ENCODE measurements around the gene CRIP3.
"Not testable (repeated sequence)": the region's sequence is repeated elsewhere in the genome, so short reads cannot be mapped to it uniquely, and the experiment has no call there.

CRIP3 gene

DNA sequence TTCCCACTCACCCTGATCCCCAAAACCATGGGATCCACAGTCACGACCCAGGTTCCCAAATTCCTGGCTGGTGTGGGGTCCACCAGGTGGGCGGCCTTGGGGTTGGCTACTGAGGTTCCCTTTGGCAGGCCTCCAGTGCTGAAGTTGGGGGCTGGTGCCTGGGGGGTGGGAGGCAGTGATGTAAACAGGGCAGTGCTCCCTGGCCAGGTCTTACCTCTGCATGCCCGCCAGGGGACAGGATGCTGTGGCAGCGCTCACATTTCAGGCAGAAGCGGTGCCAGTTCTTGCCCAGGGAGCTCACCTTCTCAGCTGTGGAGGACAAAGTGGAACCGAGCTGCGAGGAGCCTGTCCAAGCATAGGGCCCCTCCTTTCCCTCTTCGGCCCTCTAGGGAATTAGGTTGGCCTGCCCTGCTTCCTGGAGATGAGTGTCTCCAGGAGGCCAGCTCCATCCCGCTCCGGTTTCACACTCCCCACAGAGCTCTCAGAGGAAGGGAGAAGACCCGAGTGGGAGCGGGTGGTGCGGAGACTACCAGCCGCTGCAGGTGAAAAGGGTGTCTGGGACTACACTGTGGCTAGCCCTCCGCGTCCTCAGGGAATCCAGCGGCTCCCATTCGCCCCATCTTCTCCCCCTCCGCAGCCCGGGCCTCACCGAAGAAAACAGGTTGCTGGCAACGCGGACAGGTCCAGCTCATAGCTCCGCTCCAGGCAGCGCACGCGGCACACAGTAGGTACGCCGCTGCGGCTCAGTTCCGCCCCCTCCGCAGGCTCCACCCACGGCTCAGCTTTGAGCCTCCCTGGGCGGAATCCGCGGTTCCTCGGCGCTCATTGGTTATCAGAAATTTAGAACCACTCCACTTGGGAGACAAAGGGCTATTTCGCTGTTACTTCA is at the start of gene CRIP3:
Gene CRIP3, minus strand, starts transcription at position 726 of the 889 bp plus-strand sequence. Its CDS starts 34 bp downstream, at position 692.
- peak; percentile 12 for DNase-seq (ENCODE audit: low read depth)

DNA sequence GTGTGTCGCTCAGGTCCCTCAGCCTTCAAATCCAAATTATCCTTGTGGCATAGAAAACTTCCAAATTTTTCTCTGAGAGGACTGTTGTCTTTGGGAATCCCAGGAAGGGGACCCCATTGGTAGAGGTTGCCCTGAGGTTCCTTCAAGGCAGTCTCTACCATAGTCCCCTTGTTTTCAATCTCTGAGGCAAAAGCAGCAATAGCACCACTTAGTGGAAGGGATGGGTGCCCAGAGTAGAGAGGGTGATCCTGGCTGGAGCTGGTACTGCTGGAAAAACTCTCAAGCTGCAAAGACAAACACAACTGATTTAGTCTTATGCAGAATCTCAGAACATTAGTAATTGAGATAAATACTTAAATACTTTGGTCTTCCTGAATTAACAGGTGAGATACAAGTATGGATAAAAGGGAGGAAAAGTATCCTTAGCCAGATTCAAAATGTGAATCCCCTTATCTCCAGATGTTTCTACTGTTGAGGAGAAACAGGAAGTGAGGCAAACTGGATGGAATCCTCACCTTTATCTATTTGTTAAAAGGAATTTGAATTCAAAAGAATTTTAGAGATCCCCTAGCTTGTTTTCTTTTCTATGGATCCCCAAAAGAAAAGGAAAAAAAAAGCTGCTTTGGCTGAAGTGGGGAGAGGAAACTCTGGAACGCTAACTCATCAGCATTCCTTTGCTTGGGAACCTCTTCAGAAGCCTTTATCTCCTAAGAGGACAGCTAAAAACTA is 47.4 kb upstream of the CRIP3 start:
- DNase-seq (ENCODE audit: low read depth) = no peak

GRCh38 chr6:43351951-43352350 is 43.3 kb upstream of the CRIP3 start:
- not testable (repeated sequence) for DNase-seq (ENCODE audit: low read depth)

- DNase-seq (ENCODE audit: low read depth) = no peak
These were observed 38.8 kb upstream of the CRIP3 start for GRCh38 chr6:43347444-43347843.

DNA sequence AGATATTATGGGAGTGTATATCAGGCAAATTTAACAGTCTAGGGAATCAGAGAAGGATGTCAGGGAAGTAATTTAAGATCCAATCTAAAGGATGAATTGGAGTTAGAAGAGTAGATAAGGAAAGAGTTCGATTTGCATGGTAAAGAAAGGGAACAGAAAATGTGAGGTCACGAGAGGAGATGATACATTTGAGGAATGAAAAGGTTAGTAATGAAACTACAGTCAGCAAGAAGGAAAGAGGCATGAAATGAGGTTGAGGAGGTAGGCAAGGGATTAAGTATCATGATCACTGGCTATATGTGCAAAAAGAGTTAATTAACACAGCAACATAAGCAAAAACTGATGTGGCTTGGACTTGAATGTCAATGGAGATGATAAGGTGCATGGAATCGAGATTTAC is 38.4 kb upstream of the CRIP3 start:
- DNase-seq (ENCODE audit: low read depth) = no peak

DNA sequence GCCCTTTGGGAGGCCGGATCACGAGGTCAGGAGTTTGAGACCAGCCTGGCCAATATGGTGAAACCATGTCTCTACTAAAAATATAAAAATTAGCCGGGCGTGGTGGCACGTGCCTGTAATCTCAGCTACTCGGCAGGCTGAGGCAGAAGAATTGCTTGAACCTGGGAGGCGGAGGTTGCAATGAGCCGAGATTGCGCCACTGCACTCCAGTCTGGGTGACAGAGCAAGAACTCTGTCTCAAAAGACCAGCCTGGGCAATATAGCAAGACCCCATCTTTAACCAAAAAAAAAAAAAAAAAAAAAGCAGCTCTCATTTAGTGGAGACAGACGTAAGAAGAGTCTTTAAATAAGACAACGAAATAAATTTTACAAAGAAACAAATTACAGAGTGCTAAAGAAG is 37.6 kb upstream of the CRIP3 start:
- not testable (repeated sequence) for DNase-seq (ENCODE audit: low read depth)

- DNase-seq (ENCODE audit: low read depth) = no peak
These were observed 30.5 kb upstream of the CRIP3 start for GRCh38 chr6:43339168-43339567.

DNA sequence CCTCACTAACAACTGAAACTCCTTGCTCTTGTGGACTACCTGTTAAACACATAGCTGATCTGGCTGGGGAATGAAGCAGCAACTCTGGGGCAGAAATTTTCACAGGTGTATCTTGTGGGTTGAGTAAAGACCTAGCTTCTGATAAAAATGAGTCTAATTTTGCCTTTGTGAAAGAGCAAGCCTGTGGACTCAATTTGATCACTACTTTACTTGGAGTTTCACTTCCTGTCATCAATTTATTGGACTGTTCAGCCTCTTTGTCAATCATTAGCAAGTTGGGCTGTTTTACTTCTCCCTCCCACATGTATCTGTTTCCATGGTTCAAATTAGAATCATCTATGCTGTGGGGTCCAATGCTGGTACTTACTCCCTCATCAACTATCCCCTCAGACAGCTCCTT is 29.6 kb upstream of the CRIP3 start:
- DNase-seq (ENCODE audit: low read depth) = no peak

DNA sequence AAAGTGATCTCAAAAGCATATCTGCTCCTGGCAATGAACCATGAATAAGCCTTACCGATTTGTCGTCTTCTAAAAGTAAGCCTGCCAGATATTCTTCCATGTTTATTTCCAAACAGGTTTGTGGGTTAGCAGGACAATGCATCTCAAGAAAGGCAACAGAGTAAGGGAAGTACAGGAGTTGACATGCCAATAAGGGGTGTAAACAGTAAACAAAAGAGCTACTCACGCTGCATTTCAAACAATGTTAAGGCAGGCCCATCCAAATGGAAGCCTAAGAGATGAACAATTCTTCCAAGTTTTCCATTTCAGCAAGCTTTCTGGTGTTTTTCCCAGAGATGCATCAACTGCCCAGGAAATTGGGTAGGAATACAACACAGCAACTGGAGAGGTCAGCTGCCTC is 27.8 kb upstream of the CRIP3 start:
- DNase-seq (ENCODE audit: low read depth) = no peak

- DNase-seq (ENCODE audit: low read depth) = no peak
These were observed 26.8 kb upstream of the CRIP3 start for GRCh38 chr6:43335469-43335868.

- no peak for DNase-seq (ENCODE audit: low read depth)
These were observed 26.0 kb upstream of the CRIP3 start for GRCh38 chr6:43334466-43335095.

- no peak for DNase-seq (ENCODE audit: low read depth)
These were observed 23.3 kb upstream of the CRIP3 start for GRCh38 chr6:43331891-43332290.

GRCh38 chr6:43331470-43331869 is 22.8 kb upstream of the CRIP3 start:
- no peak for DNase-seq (ENCODE audit: low read depth)

GRCh38 chr6:43328528-43328927 is 19.9 kb upstream of the CRIP3 start:
- no peak for DNase-seq (ENCODE audit: low read depth)

DNA sequence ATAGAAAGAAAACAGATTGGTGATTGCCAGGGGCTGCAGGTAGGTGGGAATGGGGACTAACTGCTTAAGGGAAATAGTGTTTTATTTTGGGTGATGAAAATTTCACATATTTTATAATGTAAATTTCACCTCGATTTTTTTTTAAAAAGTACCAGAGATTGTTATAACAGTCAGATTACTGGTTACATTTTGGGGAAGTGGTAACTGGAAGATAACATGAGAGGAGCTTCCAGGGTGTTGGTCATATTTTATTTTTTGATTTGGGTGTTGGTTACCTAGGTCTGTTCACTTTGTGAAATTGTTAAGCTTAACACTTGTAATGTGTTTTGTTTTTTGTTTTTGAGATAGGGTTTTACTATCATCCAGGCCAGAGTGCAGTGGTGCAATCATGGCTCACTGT is 17.2 kb upstream of the CRIP3 start:
- DNase-seq (ENCODE audit: low read depth) = no peak

DNA sequence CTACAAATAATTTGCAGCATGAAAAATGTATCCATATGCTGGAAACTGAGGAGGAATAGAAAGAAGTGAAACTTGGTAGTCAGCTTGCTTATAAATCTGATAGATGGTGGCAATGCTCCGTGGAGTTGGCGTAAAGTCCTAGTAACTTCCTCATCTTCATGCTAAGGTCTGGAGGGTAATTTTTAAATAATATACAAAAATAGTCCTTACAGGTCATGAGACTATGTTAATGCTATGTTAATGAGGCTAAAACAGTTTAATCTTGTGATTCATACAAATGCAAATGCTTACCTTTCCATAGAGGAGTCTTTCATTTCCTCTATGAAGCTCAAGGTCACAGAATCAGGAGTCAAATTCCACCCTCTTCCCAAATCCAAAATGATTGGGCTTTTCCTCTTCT is 9.4 kb upstream of the CRIP3 start:
- no peak for DNase-seq (ENCODE audit: low read depth)

- no peak for DNase-seq (ENCODE audit: low read depth)
These were observed 5.2 kb upstream of the CRIP3 start for GRCh38 chr6:43313813-43314212.

DNA sequence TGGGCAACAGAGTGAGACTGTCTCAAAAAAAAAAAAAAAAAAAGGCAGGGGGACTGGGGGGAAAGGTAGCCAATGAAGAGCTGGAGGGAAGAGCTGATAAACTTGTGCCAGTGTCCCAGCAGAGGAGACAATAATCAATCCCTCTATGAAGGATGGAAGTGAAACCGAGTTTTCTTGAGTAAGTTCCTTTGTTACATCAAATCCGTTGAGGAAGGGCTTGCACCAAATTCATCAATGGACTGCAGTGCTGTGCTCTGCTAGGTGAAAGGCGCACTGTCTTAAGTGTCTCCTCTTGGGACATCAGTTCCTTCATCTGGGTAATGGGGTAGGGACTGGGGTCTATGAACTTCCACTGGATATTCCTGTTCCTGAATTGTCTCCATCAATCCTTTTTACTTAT is 3.0 kb upstream of the CRIP3 start:
- no peak for DNase-seq (ENCODE audit: low read depth)

- no peak for DNase-seq (ENCODE audit: low read depth)
These were observed 2.0 kb upstream of the CRIP3 start for GRCh38 chr6:43310624-43311023.

- DNase-seq (ENCODE audit: low read depth) = no peak
These were observed 1.5 kb upstream of the CRIP3 start for GRCh38 chr6:43310134-43310533.

DNA sequence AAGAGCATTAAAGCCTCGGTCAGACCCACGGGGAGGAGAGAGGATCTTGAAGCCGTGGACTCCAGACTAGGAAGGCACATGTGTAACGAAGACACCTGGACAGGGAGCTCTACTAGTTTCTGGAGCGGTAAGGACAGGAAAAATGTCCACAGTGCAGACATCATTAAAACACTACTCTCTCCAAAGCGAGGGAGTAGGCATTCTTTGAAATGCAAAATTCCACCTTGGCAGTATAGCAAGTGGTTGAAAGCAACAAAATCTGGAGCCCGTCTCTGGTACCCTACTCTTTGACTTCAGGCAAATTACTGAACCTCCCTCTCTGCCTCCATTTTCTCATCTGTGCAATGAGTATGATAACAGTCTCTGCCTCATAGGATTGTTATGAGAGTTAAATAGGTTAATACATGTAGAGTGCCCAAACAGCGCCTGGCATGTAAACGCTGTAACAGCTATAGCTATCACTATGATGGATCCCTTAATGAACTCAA is 408 bp upstream of the CRIP3 start:
- DNase-seq (ENCODE audit: low read depth) = no peak

- DNase-seq (ENCODE audit: low read depth) = no peak
These were observed 1.1 kb downstream of the CRIP3 start for GRCh38 chr6:43307451-43308100.
